HepG2 (cell line): Measurements from ENCODE around the gene IFITM5. TPM values are rescaled to one million over a fixed set of nuclear protein-coding genes. Genes with fewer than 3 reads are reported as not detected.

ENCODE experiments used
- ATAC-seq: fragments of 200-7000 bp; cut with Tn5 transposase; 3 replicates; pipeline ENCODE4 v1.9.1; 2020; ENCODE audit warnings: mild to moderate bottlenecking, moderate library complexity
- BruUV-seq: library from RNA; stranded (reverse); fragments of 400-500 nt; replicated peaks from 2 replicates; lab custom pipeline; 2021; lab: Mats Ljungman, UMichigan
- CTCF ChIA-PET: fragments of 300-600 bp; formaldehyde crosslinking; extraction: SDS; loops from one replicate; lab custom pipeline; 2021; ENCODE audit warnings: low total read pairs, inconsistent platforms, low intra/inter-chr PET ratio; lab: Yijun Ruan, JAX
- POLR2A ChIA-PET: fragments of 350-600 bp; sonication (Branson Sonifier 250); formaldehyde crosslinking; loops from one replicate; lab custom pipeline; 2020; ENCODE audit warnings: antibody characterized with exemption, inconsistent platforms; lab: Yijun Ruan, JAX
- DNase-seq: peaks from one replicate; pipeline ENCODE4 v3.0.0-alpha.2; 2015; ENCODE audit warnings: low spot score
- FAIRE-seq: peaks from 3 replicates; lab custom pipeline; 2011; peaks lifted over from hg19 to GRCh38; lab: Jason Lieb, UNC
- H2AFZ ChIP-seq: one replicate; pipeline ENCODE4 v1.6.1; 2011; ENCODE audit warnings: low read length, inconsistent platforms
- H3K27ac ChIP-seq: fragments of 300-600 bp; 3 replicates; pipeline ENCODE4 v1.8.0; 2011; ENCODE audit warnings: mixed run types, mild to moderate bottlenecking, mixed read lengths, low read length, inconsistent platforms; ENCODE audit not compliant: insufficient read depth; ENCODE audit errors: extremely low read length
- H3K27me3 ChIP-seq, 2 experiments: fragments of 200-600 bp in 1 of 2; 2 replicates in 1 of 2; 3 replicates in 1 of 2; pipeline versions ENCODE4 v1.6.0 to v1.8.0; 2011; ENCODE audit warnings: low read length in 2 of 2, mild to moderate bottlenecking in 2 of 2, moderate library complexity in 2 of 2, inconsistent platforms in 1 of 2; ENCODE audit not compliant: insufficient read depth in 2 of 2, control insufficient read depth in 1 of 2
- H3K36me3 ChIP-seq, 2 experiments: fragments of 200-600 bp in 1 of 2; replicated peaks in 1 of 2; 2 replicates in 1 of 2; 3 replicates in 1 of 2; pipeline versions ENCODE4 v1.5.1 to v1.8.0; 2011; ENCODE audit warnings: low read length in 2 of 2, inconsistent platforms in 1 of 2; ENCODE audit not compliant: insufficient read depth in 2 of 2, control insufficient read depth in 1 of 2
- H3K4me1 ChIP-seq: 2 replicates; pipeline ENCODE4 v1.5.1; 2012; ENCODE audit warnings: low read length, inconsistent platforms; ENCODE audit not compliant: insufficient read depth
- H3K4me2 ChIP-seq: 2 replicates; pipeline ENCODE4 v1.6.0; 2011; ENCODE audit warnings: low read depth, low read length, inconsistent platforms
- H3K4me3 ChIP-seq, 3 experiments: fragments of 200-600 bp in 1 of 3; sonication (generic), shearing (Covaris generic) in 1 of 3; replicated peaks in 1 of 3; 2 replicates each; pipeline ENCODE4 v1.5.1; 2011 to 2016; ENCODE audit warnings: low read length in 3 of 3, inconsistent platforms in 2 of 3, low read depth in 2 of 3, mild to moderate bottlenecking in 2 of 3, control low read depth in 1 of 3, mixed read lengths in 1 of 3; ENCODE audit not compliant: insufficient read depth in 1 of 3
- H3K79me2 ChIP-seq: one replicate; pipeline ENCODE4 v1.6.1; 2011; ENCODE audit warnings: low read length, inconsistent platforms; ENCODE audit not compliant: insufficient read depth
- H3K9ac ChIP-seq: 2 replicates; pipeline ENCODE4 v1.6.0; 2011; ENCODE audit warnings: mild to moderate bottlenecking, low read depth, low read length, inconsistent platforms; ENCODE audit not compliant: insufficient read depth
- H3K9me3 ChIP-seq: 2 replicates; pipeline ENCODE4 v1.5.1; 2012; ENCODE audit warnings: mild to moderate bottlenecking, low read length
- H4K20me1 ChIP-seq: 2 replicates; pipeline ENCODE4 v1.6.0; 2011; ENCODE audit warnings: inconsistent platforms, mild to moderate bottlenecking, low read length, moderate library complexity; ENCODE audit not compliant: insufficient read depth
- ARHGAP35 ChIP-seq: sonication (generic); formaldehyde crosslinking; IDR thresholded peaks from 2 replicates; pipeline ENCODE4 v1.9.0; 2022; ENCODE audit warnings: mild to moderate bottlenecking, inconsistent platforms, moderate library complexity, missing genetic modification reagents, borderline replicate concordance
- CEBPG ChIP-seq: IDR thresholded peaks from 2 replicates; pipeline ENCODE4 v1.6.1; 2016
- CENPT ChIP-seq: sonication (generic); formaldehyde crosslinking; IDR thresholded peaks from 2 replicates; pipeline ENCODE4 v1.8.0; 2022; ENCODE audit warnings: low read depth, mild to moderate bottlenecking, moderate library complexity, missing genetic modification reagents
- EED ChIP-seq: sonication (generic); formaldehyde crosslinking; IDR thresholded peaks from 2 replicates; pipeline ENCODE4 v1.5.0; 2020; ENCODE audit warnings: mild to moderate bottlenecking, missing genetic modification reagents
- JUN ChIP-seq: sonication (generic); formaldehyde crosslinking; IDR thresholded peaks from 2 replicates; pipeline ENCODE4 v1.4.0; 2020; ENCODE audit warnings: mild to moderate bottlenecking, missing genetic modification reagents
- NFKB2 ChIP-seq: sonication (generic); formaldehyde crosslinking; IDR thresholded peaks from 2 replicates; pipeline ENCODE4 v1.4.0; 2020; ENCODE audit warnings: missing genetic modification reagents, borderline replicate concordance
- NR2F2 ChIP-seq: IDR thresholded peaks from 2 replicates; pipeline ENCODE4 v1.6.1; 2012; ENCODE audit warnings: low read depth, inconsistent platforms, borderline replicate concordance
- ZNF263 ChIP-seq: sonication (generic); formaldehyde crosslinking; IDR thresholded peaks from 2 replicates; pipeline ENCODE4 v1.4.0; 2020; ENCODE audit warnings: missing genetic modification reagents
- ZNF674 ChIP-seq: sonication (generic); formaldehyde crosslinking; IDR thresholded peaks from 2 replicates; pipeline ENCODE4 v1.5.0; 2020; ENCODE audit warnings: low read depth, mild to moderate bottlenecking, missing genetic modification reagents
- whole genome bisulfite sequencing: methylation state at CpG from one replicate; pipeline ENCODE4 v1.1.6; 2017; ENCODE audit warnings: low lambda C conversion rate; 5-methylcytosine and 5-hydroxymethylcytosine counted together
- in situ Hi-C: cut with HindIII; loops from 2 replicates; pipeline ENCODE4 v1.10.0; 2017; ENCODE audit warnings: low pct_unique_long_range_greater_than_20kb; ENCODE audit not compliant: extremely low pct_ligation_motif_present
- intact Hi-C: fragments of 100-400 bp; cut with micrococcal nuclease; formaldehyde crosslinking; loops from one replicate; pipeline ENCODE4 v1.10.0; 2022; ENCODE audit not compliant: unreplicated experiment
- polyA plus RNA-seq, 8 experiments: library from polyadenylated mRNA; depleted of rRNA in 3 of 8; stranded (reverse) in 7 of 8; unstranded in 1 of 8; fragments of >200 nt; fragmentation: Illumina TruSeq in 4 of 8; extraction: Trizol in 4 of 8; gene quantifications; 2 replicates each; pipeline versions ENCODE4 v1.2.1 to v1.2.3, GENCODE V29; 2011 to 2016; ENCODE audit warnings: low read depth in 4 of 8, missing spikeins in 1 of 8, mixed read lengths in 1 of 8; ENCODE audit not compliant: insufficient read depth in 1 of 8
- total RNA-seq, 5 experiments: library from RNA; depleted of rRNA; stranded (reverse); fragments of >200 nt; fragmentation: Illumina TruSeq; extraction: Trizol; gene quantifications; 2 replicates each; pipeline ENCODE4 v1.2.3, GENCODE V29; 2016; ENCODE audit warnings: low read depth in 1 of 5
- TF ChIP-seq, protein P1 (sequence below): IDR thresholded peaks from 2 replicates; pipeline ENCODE4 v1.6.1; 2016; ENCODE audit warnings: low read depth
- TF ChIP-seq, protein P2 (sequence below): sonication (generic); formaldehyde crosslinking; IDR thresholded peaks from 2 replicates; pipeline ENCODE4 v1.4.0; 2020; ENCODE audit warnings: mild to moderate bottlenecking, missing genetic modification reagents

The IFITM5 gene
- total and polyA plus RNA-seq, 2 of the 13 experiments (the other 11 are each of a cell fraction or from before 2014, with no cell fraction given), result not detected

DNA sequence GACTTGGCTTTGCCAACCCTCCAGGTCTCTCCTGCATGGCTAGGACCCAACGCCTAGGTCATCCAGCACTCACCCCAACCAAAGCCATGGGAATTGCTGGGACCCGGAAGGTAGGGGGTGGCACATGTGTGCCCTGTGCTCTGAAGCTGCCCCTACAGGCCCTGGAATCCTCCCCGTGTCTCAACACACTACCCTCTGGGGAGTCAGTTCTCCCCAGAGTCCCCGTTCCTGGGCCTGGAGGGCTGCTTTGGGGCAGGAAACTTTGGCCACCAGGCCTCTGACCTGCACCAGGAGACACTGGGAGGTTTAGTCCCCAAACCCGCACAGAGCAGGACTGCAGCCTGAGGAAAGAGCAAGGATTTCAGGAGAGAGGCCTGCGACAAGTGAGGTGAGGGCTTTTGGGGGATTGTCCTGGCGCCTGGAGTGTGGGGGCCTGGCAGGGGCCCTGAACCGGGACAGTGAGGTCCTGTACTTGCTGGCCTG lies 14.0 kb upstream of the IFITM5 start:
- ATAC-seq (no peak), FAIRE-seq (no peak), DNase-seq (no peak)
- no TSS peak for BruUV-seq
- Histone ChIP-seq H3K4me3 (no peak overlapping the region; a peak in 1 of 6 replicates), H3K79me2 (peaks cover 7% of the 10 kb centered on the region), H3K36me3 (no peaks in the 10 kb centered on the region), H4K20me1 (no peaks in the 10 kb centered on the region), H3K27ac (no peak overlapping the region), H3K4me2 (no peak overlapping the region; the same call in 1 of the 2 replicates), H3K9me3 (no peaks in the 10 kb centered on the region), H3K9ac (no peak overlapping the region), H3K27me3 (no peaks in the 10 kb centered on the region), H3K4me1 (peaks cover 66% of the 10 kb centered on the region), H2AFZ (no peak overlapping the region)
- TF ChIP-seq ZNF263 (CRISPR knock-in tag) (no peak), ARHGAP35 (no peak), CEBPG (no peak), CENPT (no peak), NFKB2 (CRISPR knock-in tag) (no peak), NR2F2 (no peak), EED (CRISPR knock-in tag) (no peak), JUN (no peak), ZNF674 (CRISPR knock-in tag) (no peak)
- TF ChIP-seq, protein P1, sequence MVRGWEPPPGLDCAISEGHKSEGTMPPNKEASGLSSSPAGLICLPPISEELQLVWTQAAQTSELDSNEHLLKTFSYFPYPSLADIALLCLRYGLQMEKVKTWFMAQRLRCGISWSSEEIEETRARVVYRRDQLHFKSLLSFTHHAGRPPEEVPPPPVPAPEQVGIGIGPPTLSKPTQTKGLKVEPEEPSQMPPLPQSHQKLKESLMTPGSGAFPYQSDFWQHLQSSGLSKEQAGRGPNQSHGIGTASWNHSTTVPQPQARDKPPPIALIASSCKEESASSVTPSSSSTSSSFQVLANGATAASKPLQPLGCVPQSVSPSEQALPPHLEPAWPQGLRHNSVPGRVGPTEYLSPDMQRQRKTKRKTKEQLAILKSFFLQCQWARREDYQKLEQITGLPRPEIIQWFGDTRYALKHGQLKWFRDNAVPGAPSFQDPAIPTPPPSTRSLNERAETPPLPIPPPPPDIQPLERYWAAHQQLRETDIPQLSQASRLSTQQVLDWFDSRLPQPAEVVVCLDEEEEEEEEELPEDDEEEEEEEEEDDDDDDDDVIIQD (CRISPR knock-in tag), result no peak
- TF ChIP-seq, protein P2, sequence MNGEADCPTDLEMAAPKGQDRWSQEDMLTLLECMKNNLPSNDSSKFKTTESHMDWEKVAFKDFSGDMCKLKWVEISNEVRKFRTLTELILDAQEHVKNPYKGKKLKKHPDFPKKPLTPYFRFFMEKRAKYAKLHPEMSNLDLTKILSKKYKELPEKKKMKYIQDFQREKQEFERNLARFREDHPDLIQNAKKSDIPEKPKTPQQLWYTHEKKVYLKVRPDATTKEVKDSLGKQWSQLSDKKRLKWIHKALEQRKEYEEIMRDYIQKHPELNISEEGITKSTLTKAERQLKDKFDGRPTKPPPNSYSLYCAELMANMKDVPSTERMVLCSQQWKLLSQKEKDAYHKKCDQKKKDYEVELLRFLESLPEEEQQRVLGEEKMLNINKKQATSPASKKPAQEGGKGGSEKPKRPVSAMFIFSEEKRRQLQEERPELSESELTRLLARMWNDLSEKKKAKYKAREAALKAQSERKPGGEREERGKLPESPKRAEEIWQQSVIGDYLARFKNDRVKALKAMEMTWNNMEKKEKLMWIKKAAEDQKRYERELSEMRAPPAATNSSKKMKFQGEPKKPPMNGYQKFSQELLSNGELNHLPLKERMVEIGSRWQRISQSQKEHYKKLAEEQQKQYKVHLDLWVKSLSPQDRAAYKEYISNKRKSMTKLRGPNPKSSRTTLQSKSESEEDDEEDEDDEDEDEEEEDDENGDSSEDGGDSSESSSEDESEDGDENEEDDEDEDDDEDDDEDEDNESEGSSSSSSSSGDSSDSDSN, result no peak
- ChIA-PET POLR2A (interaction anchor here (1.7 to 2.7 kb wide), 2 partner anchors 40 to 42 kb away, joined by 4 to 9 read pairs; no protein-coding TSS in a partner anchor), CTCF (no interaction called here)
- intact Hi-C loops (no loop called here), in situ Hi-C loops (no loop called here)
- WGBS, result 61% methylated on average over 3 of the region's 8 CpGs
